Keratinocyte (primary cell): Measurements from ENCODE around the gene C8B. TPM values are rescaled to one million over a fixed set of nuclear protein-coding genes. Genes with fewer than 3 reads are reported as not detected.

Experiments used
- DNase-seq: peaks from one replicate; pipeline ENCODE4 v3.0.0-alpha.2; 2011; ENCODE audit warnings: low read depth, missing footprints, low spot score
- FAIRE-seq: peaks from 2 replicates; lab custom pipeline; 2011; peaks lifted over from hg19 to GRCh38; lab: Jason Lieb, UNC
- H2AFZ ChIP-seq: 2 replicates; pipeline ENCODE4 v1.6.0; 2012; ENCODE audit warnings: low read length, control low read depth, inconsistent platforms; ENCODE audit not compliant: control insufficient read depth
- H3K27ac ChIP-seq: 2 replicates; pipeline ENCODE4 v1.5.1; 2011; ENCODE audit warnings: low read length; ENCODE audit not compliant: control insufficient read depth, insufficient read depth
- H3K27me3 ChIP-seq: 3 replicates; pipeline ENCODE4 v1.6.0; 2011; ENCODE audit warnings: low read length; ENCODE audit not compliant: control insufficient read depth, insufficient read depth; ENCODE audit errors: extremely low read depth
- H3K36me3 ChIP-seq, 2 experiments: 2 replicates in 1 of 2; 3 replicates in 1 of 2; pipeline ENCODE4 v1.5.1; 2011; ENCODE audit warnings: low read length in 2 of 2, mild to moderate bottlenecking in 1 of 2; ENCODE audit not compliant: control insufficient read depth in 2 of 2, insufficient read depth in 2 of 2; ENCODE audit errors: extremely low read depth in 1 of 2
- H3K4me1 ChIP-seq: 3 replicates; pipeline ENCODE4 v1.5.1; 2011; ENCODE audit warnings: low read length; ENCODE audit not compliant: control insufficient read depth, insufficient read depth; ENCODE audit errors: extremely low read depth
- H3K4me2 ChIP-seq: 3 replicates; pipeline ENCODE4 v1.6.0; 2011; ENCODE audit warnings: low read depth, low read length; ENCODE audit not compliant: control insufficient read depth, insufficient read depth; ENCODE audit errors: extremely low read depth
- H3K4me3 ChIP-seq, 3 experiments: fragments of 200-600 bp in 1 of 3; sonication (generic) in 1 of 3; 2 replicates in 2 of 3; 3 replicates in 1 of 3; pipeline ENCODE4 v1.5.1; 2011 to 2016; ENCODE audit warnings: low read length in 3 of 3, mild to moderate bottlenecking in 3 of 3, control low read depth in 2 of 3, inconsistent platforms in 1 of 3, low read depth in 1 of 3, mixed read lengths in 1 of 3, mixed run types in 1 of 3, moderate library complexity in 1 of 3; ENCODE audit not compliant: control insufficient read depth in 2 of 3, insufficient read depth in 2 of 3; ENCODE audit errors: extremely low read depth in 1 of 3
- H3K79me2 ChIP-seq: 2 replicates; pipeline ENCODE4 v1.6.0; 2012; ENCODE audit warnings: low read length; ENCODE audit not compliant: control insufficient read depth, insufficient read depth
- H3K9ac ChIP-seq: 3 replicates; pipeline ENCODE4 v1.6.0; 2011; ENCODE audit warnings: low read length; ENCODE audit not compliant: control insufficient read depth, insufficient read depth; ENCODE audit errors: extremely low read depth
- H3K9me1 ChIP-seq: 3 replicates; pipeline ENCODE4 v1.6.0; 2011; ENCODE audit warnings: low read length; ENCODE audit not compliant: control insufficient read depth, insufficient read depth; ENCODE audit errors: extremely low read depth
- H3K9me3 ChIP-seq: 2 replicates; pipeline ENCODE4 v1.5.1; 2012; ENCODE audit warnings: low read depth, low read length; ENCODE audit not compliant: control insufficient read depth
- H4K20me1 ChIP-seq: 3 replicates; pipeline ENCODE4 v1.6.0; 2011; ENCODE audit warnings: low read length; ENCODE audit not compliant: control insufficient read depth, insufficient read depth; ENCODE audit errors: extremely low read depth
- CTCF ChIP-seq, 3 experiments: IDR thresholded peaks in 1 of 3; conservative IDR thresholded peaks in 1 of 3; optimal IDR thresholded peaks in 1 of 3; 2 replicates in 2 of 3; 3 replicates in 1 of 3; pipeline versions ENCODE3 to v1.5.1; 2011; ENCODE audit warnings: low read length in 3 of 3, mild to moderate bottlenecking in 3 of 3, moderate library complexity in 2 of 3, control low read depth in 1 of 3, inconsistent platforms in 1 of 3; ENCODE audit not compliant: insufficient read depth in 2 of 3; ENCODE audit errors: extremely low read depth in 1 of 3
- EZH2 ChIP-seq: IDR thresholded peaks from one replicate; pipeline ENCODE4 v1.6.1; 2012; ENCODE audit warnings: inconsistent platforms, mild to moderate bottlenecking, low read length, moderate library complexity
- dilution Hi-C: fragments of 300-500 bp; cut with MboI; formaldehyde crosslinking; loops from one replicate; pipeline ENCODE4 v1.7.0; 2020; ENCODE audit warnings: low sequenced_read_pairs; ENCODE audit not compliant: extremely low pct_ligation_motif_present
- polyA plus RNA-seq, 5 experiments: library from polyadenylated mRNA; depleted of rRNA in 3 of 5; stranded (reverse) in 3 of 5; stranded (forward) in 1 of 5; unstranded in 1 of 5; fragments of >200 nt; gene quantifications; 1 replicate in 1 of 5; 2 replicates in 3 of 5; 3 replicates in 1 of 5; pipeline versions ENCODE4 v1.2.1 to v1.2.3, GENCODE V29; 2011 to 2012; ENCODE audit warnings: missing spikeins in 2 of 5, low read depth in 1 of 5, low replicate concordance in 1 of 5

Gene C8B
- polyA plus RNA-seq, 1 donor (not counting 4 experiments of a cell fraction or from before 2014, with no cell fraction given): 0.04 TPM

GRCh38 chr1:56948403-56949023, 17.3 kb downstream of the C8B start:
- Histone ChIP-seq H3K4me3 (no peak overlapping the region), H3K79me2 (no peaks in the 10 kb centered on the region), H3K9me1 (no peaks in the 10 kb centered on the region), H3K4me2 (no peak overlapping the region), H3K4me1 (no peaks in the 10 kb centered on the region), H4K20me1 (no peaks in the 10 kb centered on the region), H3K9me3 (no peaks in the 10 kb centered on the region), H2AFZ (no peak overlapping the region), H3K36me3 (no peaks in the 10 kb centered on the region), H3K27ac (no peak overlapping the region), H3K27me3 (no peaks in the 10 kb centered on the region), H3K9ac (no peak overlapping the region)
- FAIRE-seq (no peak), DNase-seq (no peak)
- dilution Hi-C loops: no loop called here
- no peak for TF ChIP-seq CTCF (optimal IDR thresholded peaks at IDR 0.05 in 1 of 3, IDR thresholded peaks at IDR 0.05 in 1 of 3, conservative IDR thresholded peaks at IDR 0.05 in 1 of 3; ENCODE audit: extremely low read depth in 1 of 3, insufficient read depth in 2 of 3, low read length in 3 of 3)
- no peak for TF ChIP-seq EZH2

GRCh38 chr1:56940039-56940438, 25.8 kb downstream of the C8B start:
- Histone ChIP-seq H3K36me3 (no peaks in the 10 kb centered on the region), H3K4me3 (no peak overlapping the region), H3K4me2 (no peak overlapping the region), H2AFZ (no peak overlapping the region), H3K9ac (no peak overlapping the region), H3K27ac (no peak overlapping the region), H3K79me2 (no peaks in the 10 kb centered on the region), H3K9me1 (no peaks in the 10 kb centered on the region), H4K20me1 (no peaks in the 10 kb centered on the region), H3K27me3 (no peaks in the 10 kb centered on the region), H3K9me3 (no peaks in the 10 kb centered on the region), H3K4me1 (no peaks in the 10 kb centered on the region)
- dilution Hi-C loops: no loop called here
- FAIRE-seq (no peak), DNase-seq (no peak)
- TF ChIP-seq CTCF (optimal IDR thresholded peaks at IDR 0.05 in 1 of 3, IDR thresholded peaks at IDR 0.05 in 1 of 3, conservative IDR thresholded peaks at IDR 0.05 in 1 of 3; ENCODE audit: extremely low read depth in 1 of 3, insufficient read depth in 2 of 3, low read length in 3 of 3) (no peak), EZH2 (no peak)
